HepG2 (cell line): ENCODE measurements around the gene PKMYT1. TPM values are rescaled to one million over a fixed set of nuclear protein-coding genes. Genes with fewer than 3 reads are reported as not detected.

Experiments used
- ELK4 ChIP-seq: sonication (generic); formaldehyde crosslinking; IDR thresholded peaks from 2 replicates; pipeline ENCODE4 v1.9.0; 2021; ENCODE audit warnings: missing genetic modification reagents, borderline replicate concordance
- ETS1 ChIP-seq: sonication (generic); formaldehyde crosslinking; IDR thresholded peaks from 2 replicates; pipeline ENCODE4 v1.4.0; 2020; ENCODE audit warnings: missing genetic modification reagents
- FOXP4 ChIP-seq: sonication (generic); formaldehyde crosslinking; IDR thresholded peaks from 2 replicates; pipeline ENCODE4 v1.4.0; 2020; ENCODE audit warnings: missing genetic modification reagents
- HIC2 ChIP-seq: sonication (generic); formaldehyde crosslinking; IDR thresholded peaks from 2 replicates; pipeline ENCODE4 v1.9.0; 2022; ENCODE audit warnings: low read depth, missing genetic modification reagents
- HNF4A ChIP-seq: sonication (generic); formaldehyde crosslinking; IDR thresholded peaks from 2 replicates; pipeline ENCODE4 v1.4.0; 2020; ENCODE audit warnings: missing genetic modification reagents
- HNRNPLL ChIP-seq: fragments of 200-400 bp; formaldehyde crosslinking; IDR thresholded peaks from 2 replicates; pipeline ENCODE4 v1.6.1; 2017; ENCODE audit warnings: mild to moderate bottlenecking, low read depth, low read length; ENCODE audit not compliant: poor library complexity, severe bottlenecking
- KDM5A ChIP-seq: fragments of 200-600 bp; sonication (generic); IDR thresholded peaks from 2 replicates; pipeline ENCODE4 v1.7.0; 2018; ENCODE audit warnings: antibody characterized with exemption, mild to moderate bottlenecking, low read length, borderline replicate concordance
- KLF9 ChIP-seq: IDR thresholded peaks from 2 replicates; pipeline ENCODE4 v1.6.1; 2016; ENCODE audit warnings: low read depth
- NR2F2 ChIP-seq: IDR thresholded peaks from 2 replicates; pipeline ENCODE4 v1.6.1; 2012; ENCODE audit warnings: low read depth, inconsistent platforms, borderline replicate concordance
- SMAD3 ChIP-seq: sonication (generic); formaldehyde crosslinking; IDR thresholded peaks from 2 replicates; pipeline ENCODE4 v1.4.0; 2020; ENCODE audit warnings: missing genetic modification reagents
- SP140L ChIP-seq: sonication (generic); formaldehyde crosslinking; IDR thresholded peaks from 2 replicates; pipeline ENCODE4 v1.4.0; 2020; ENCODE audit warnings: missing genetic modification reagents, borderline replicate concordance
- WIZ ChIP-seq: sonication (generic); formaldehyde crosslinking; IDR thresholded peaks from 2 replicates; pipeline ENCODE4 v1.5.1; 2020; ENCODE audit warnings: mild to moderate bottlenecking, missing genetic modification reagents
- ZNF224 ChIP-seq: sonication (generic); formaldehyde crosslinking; IDR thresholded peaks from 2 replicates; pipeline ENCODE4 v1.5.0; 2020; ENCODE audit warnings: mild to moderate bottlenecking, missing genetic modification reagents
- ZNF232 ChIP-seq: sonication (generic); formaldehyde crosslinking; IDR thresholded peaks from 2 replicates; pipeline ENCODE4 v1.4.0; 2020; ENCODE audit warnings: missing genetic modification reagents, borderline replicate concordance
- ZNF30 ChIP-seq: sonication (generic); formaldehyde crosslinking; IDR thresholded peaks from 2 replicates; pipeline ENCODE4 v1.5.0; 2020; ENCODE audit warnings: mild to moderate bottlenecking, missing genetic modification reagents
- ZNF337 ChIP-seq: sonication (generic); formaldehyde crosslinking; IDR thresholded peaks from 2 replicates; pipeline ENCODE4 v1.5.1; 2020; ENCODE audit warnings: missing genetic modification reagents, low read depth, mild to moderate bottlenecking, borderline replicate concordance
- ZNF432 ChIP-seq: sonication (generic); formaldehyde crosslinking; IDR thresholded peaks from 2 replicates; pipeline ENCODE4 v1.5.0; 2020; ENCODE audit warnings: missing genetic modification reagents, mild to moderate bottlenecking, borderline replicate concordance
- ZNF44 ChIP-seq: sonication (generic); formaldehyde crosslinking; IDR thresholded peaks from 2 replicates; pipeline ENCODE4 v1.5.1; 2020; ENCODE audit warnings: mild to moderate bottlenecking, missing genetic modification reagents
- ZNF512B ChIP-seq: sonication (generic); formaldehyde crosslinking; IDR thresholded peaks from 2 replicates; pipeline ENCODE4 v1.5.1; 2020; ENCODE audit warnings: missing genetic modification reagents, mild to moderate bottlenecking, borderline replicate concordance
- ZNF614 ChIP-seq: IDR thresholded peaks from 2 replicates; pipeline ENCODE4 v1.6.1; 2018; ENCODE audit warnings: missing biosample characterization, missing genetic modification reagents, inconsistent platforms, borderline replicate concordance
- ZNF746 ChIP-seq: sonication (generic); formaldehyde crosslinking; IDR thresholded peaks from 2 replicates; pipeline ENCODE4 v1.8.0; 2022; ENCODE audit warnings: mild to moderate bottlenecking, missing genetic modification reagents
- polyA plus RNA-seq, 8 experiments: library from polyadenylated mRNA; depleted of rRNA in 3 of 8; stranded (reverse) in 7 of 8; unstranded in 1 of 8; fragments of >200 nt; fragmentation: Illumina TruSeq in 4 of 8; extraction: Trizol in 4 of 8; gene quantifications; 2 replicates each; pipeline versions ENCODE4 v1.2.1 to v1.2.3, GENCODE V29; 2011 to 2016; ENCODE audit warnings: low read depth in 4 of 8, missing spikeins in 1 of 8, mixed read lengths in 1 of 8; ENCODE audit not compliant: insufficient read depth in 1 of 8
- total RNA-seq, 5 experiments: library from RNA; depleted of rRNA; stranded (reverse); fragments of >200 nt; fragmentation: Illumina TruSeq; extraction: Trizol; gene quantifications; 2 replicates each; pipeline ENCODE4 v1.2.3, GENCODE V29; 2016; ENCODE audit warnings: low read depth in 1 of 5

The PKMYT1 gene
- total and polyA plus RNA-seq, 2 of the 13 experiments (the other 11 are each of a cell fraction or from before 2014, with no cell fraction given), result 7.0 to 27.8 TPM

- TF ChIP-seq SP140L (no peak), NR2F2 (no peak), ELK4 (CRISPR knock-in tag) (no peak), HIC2 (CRISPR knock-in tag) (0 out of 2 replicates have a peak, but pooled peaks have one; percentile 48), ZNF30 (CRISPR knock-in tag) (no peak), KDM5A (no peak), ZNF224 (CRISPR knock-in tag) (no peak), ZNF337 (CRISPR knock-in tag) (no peak), SMAD3 (CRISPR knock-in tag) (no peak), KLF9 (no peak), FOXP4 (CRISPR knock-in tag) (no peak), ZNF746 (no peak), ZNF232 (CRISPR knock-in tag) (no peak), ZNF44 (no peak), HNF4A (CRISPR knock-in tag) (no peak), ZNF512B (CRISPR knock-in tag) (no peak), ETS1 (no peak), HNRNPLL (peak; percentile 23), ZNF614 (0 out of 2 replicates have a peak, but pooled peaks have one; percentile 15), WIZ (CRISPR knock-in tag) (no peak), ZNF432 (CRISPR knock-in tag) (no peak)
These were observed 37.7 kb upstream of the PKMYT1 start, which contains the start of gene CLDN6 (continued) for GRCh38 chr16:3017794-3018506.
